Spleen (tissue), 11 donors: ENCODE measurements around the gene CCL8. TPM values are rescaled to one million over a fixed set of nuclear protein-coding genes. Genes with fewer than 3 reads are reported as not detected.

Experiments
- DNase-seq: peaks from one replicate; pipeline ENCODE4 v3.0.0-alpha.2; 2020
- H3K27ac ChIP-seq, 8 donors: fragments of 200-600 bp; sonication (generic) in 7 of 8; 1 replicate in 4 of 8; 2 replicates in 4 of 8; pipeline versions ENCODE4 v1.5.0 to v1.8.0; 2016 to 2021; ENCODE audit warnings: inconsistent platforms in 4 of 8, mild to moderate bottlenecking in 4 of 8, moderate library complexity in 1 of 8
- H3K27me3 ChIP-seq, 7 donors: fragments of 200-600 bp; sonication (generic) in 6 of 7; replicated peaks in 1 of 7; 1 replicate in 4 of 7; 2 replicates in 3 of 7; pipeline versions ENCODE4 v1.5.0 to v1.8.0; 2016 to 2021; ENCODE audit warnings: inconsistent platforms in 3 of 7, mild to moderate bottlenecking in 1 of 7
- H3K36me3 ChIP-seq, 6 donors: fragments of 200-600 bp; sonication (generic) in 5 of 6; 1 replicate in 4 of 6; 2 replicates in 2 of 6; pipeline versions ENCODE4 v1.5.0 to v1.8.0; 2016 to 2021; ENCODE audit warnings: inconsistent platforms in 2 of 6
- H3K4me1 ChIP-seq, 6 donors: fragments of 200-600 bp; sonication (generic) in 5 of 6; 1 replicate in 3 of 6; 2 replicates in 3 of 6; pipeline versions ENCODE4 v1.5.0 to v1.8.0; 2016 to 2021; ENCODE audit warnings: inconsistent platforms in 3 of 6
- H3K4me3 ChIP-seq, 8 donors: fragments of 200-600 bp; sonication (generic) in 7 of 8; 1 replicate in 4 of 8; 2 replicates in 4 of 8; pipeline versions ENCODE4 v1.5.0 to v1.8.0; 2016 to 2021; ENCODE audit warnings: inconsistent platforms in 4 of 8, mild to moderate bottlenecking in 4 of 8, moderate library complexity in 2 of 8
- H3K9me3 ChIP-seq, 8 donors: fragments of 200-600 bp; sonication (generic) in 7 of 8; 1 replicate in 4 of 8; 2 replicates in 4 of 8; pipeline versions ENCODE4 v1.5.0 to v1.8.0; 2016 to 2021; ENCODE audit warnings: inconsistent platforms in 4 of 8
- POLR2A ChIP-seq, 3 donors: fragments of 450-650 bp; IDR thresholded peaks; one replicate each; pipeline ENCODE4 v1.5.1; 2017; ENCODE audit warnings: antibody characterized with exemption in 3 of 3, mild to moderate bottlenecking in 1 of 3
- POLR2AphosphoS5 ChIP-seq, 3 donors: sonication (generic); formaldehyde crosslinking; IDR thresholded peaks; one replicate each; pipeline ENCODE4 v1.5.1; 2017; ENCODE audit warnings: antibody characterized with exemption in 3 of 3
- WGBS, 5 donors: extraction: QIAGEN DNeasy Blood & Tissue Kit in 3 of 5; methylation state at CpG; one replicate each; pipeline versions ENCODE4 v1.1.5 to v1.1.7; 2013 to 2018; 5-methylcytosine and 5-hydroxymethylcytosine counted together
- intact Hi-C: fragments of 100-400 bp; cut with DNase I; formaldehyde crosslinking; loops from one replicate; pipeline ENCODE4 v1.15.0; 2023; ENCODE audit warnings: low total_unique reads
- polyA plus RNA-seq, 3 donors: library from polyadenylated mRNA; stranded (reverse); fragments of 200-250 nt; gene quantifications; one replicate each; pipeline ENCODE4 v1.2.1, GENCODE V29; 2013
- total RNA-seq, 7 donors: library from RNA; depleted of rRNA in 3 of 7; stranded (reverse); fragments of >200 nt in 3 of 7; fragmentation: NEBNext Ultra II Directional in 4 of 7; extraction: Animal tissue kit (Norgen Biotek cat#: 25700) in 4 of 7; gene quantifications; one replicate each; pipeline versions ENCODE4 v1.1.0 to v1.2.1, GENCODE V29; 2016 to 2021
- TF ChIP-seq, protein P1 (sequence below), 11 experiments: fragments of 200-600 bp in 7 of 11; fragments of 450-650 bp in 4 of 11; sonication (generic) in 4 of 11; IDR thresholded peaks in 8 of 11; conservative IDR thresholded peaks in 3 of 11; 1 replicate in 7 of 11; 2 replicates in 4 of 11; pipeline versions ENCODE4 v1.4.0 to v1.8.0; 2016 to 2021; ENCODE audit warnings: antibody characterized with exemption in 11 of 11, inconsistent platforms in 4 of 11, mild to moderate bottlenecking in 1 of 11
- donor health status: healthy with polysubstance abuse.
- donor health status: DM: no; HTN: no; CAD: no; lungs with moderate emphysema.
- donor health status: DM: no; HTN: no; CAD: no.
- donor health status: Bipolar disorder and iron deficiency.
- donor health status: healthy.
- donor health status: DM: no; HTN: no; CAD: no.
- donor health status: DM: yes; HTN: yes; CAD: no.

The CCL8 gene
- total and polyA plus RNA-seq, 10 donors = 0.33 to 0.95 (median 0.48) TPM; not detected in 5

DNA sequence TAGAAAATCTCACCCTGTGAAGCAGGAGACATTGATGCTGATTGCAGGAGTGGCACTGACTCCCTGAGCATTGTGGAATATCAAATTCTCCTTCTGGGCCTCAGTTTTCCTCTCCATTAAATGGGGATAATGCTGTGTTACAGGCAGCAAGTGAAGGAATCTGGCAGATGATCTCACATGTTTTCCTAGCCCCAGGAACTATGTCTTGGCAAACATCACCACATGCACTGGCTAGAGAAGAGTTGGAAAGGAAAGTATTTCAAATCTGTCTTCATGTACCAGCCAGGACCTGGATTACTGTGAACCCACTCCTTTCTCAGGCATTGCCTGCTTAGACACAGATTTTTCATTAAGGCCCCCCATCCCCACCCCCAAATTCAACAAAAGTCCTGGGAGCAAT, 13.6 kb upstream of the CCL8 start:
- DNase-seq = no peak
- H3K27ac ChIP-seq = no peak overlapping the region
- H3K27me3 ChIP-seq = no peaks in the 10 kb centered on the region
- TF ChIP-seq POLR2AphosphoS5 (IDR thresholded peaks at IDR 0.05) = no peak
- TF ChIP-seq, protein P1, sequence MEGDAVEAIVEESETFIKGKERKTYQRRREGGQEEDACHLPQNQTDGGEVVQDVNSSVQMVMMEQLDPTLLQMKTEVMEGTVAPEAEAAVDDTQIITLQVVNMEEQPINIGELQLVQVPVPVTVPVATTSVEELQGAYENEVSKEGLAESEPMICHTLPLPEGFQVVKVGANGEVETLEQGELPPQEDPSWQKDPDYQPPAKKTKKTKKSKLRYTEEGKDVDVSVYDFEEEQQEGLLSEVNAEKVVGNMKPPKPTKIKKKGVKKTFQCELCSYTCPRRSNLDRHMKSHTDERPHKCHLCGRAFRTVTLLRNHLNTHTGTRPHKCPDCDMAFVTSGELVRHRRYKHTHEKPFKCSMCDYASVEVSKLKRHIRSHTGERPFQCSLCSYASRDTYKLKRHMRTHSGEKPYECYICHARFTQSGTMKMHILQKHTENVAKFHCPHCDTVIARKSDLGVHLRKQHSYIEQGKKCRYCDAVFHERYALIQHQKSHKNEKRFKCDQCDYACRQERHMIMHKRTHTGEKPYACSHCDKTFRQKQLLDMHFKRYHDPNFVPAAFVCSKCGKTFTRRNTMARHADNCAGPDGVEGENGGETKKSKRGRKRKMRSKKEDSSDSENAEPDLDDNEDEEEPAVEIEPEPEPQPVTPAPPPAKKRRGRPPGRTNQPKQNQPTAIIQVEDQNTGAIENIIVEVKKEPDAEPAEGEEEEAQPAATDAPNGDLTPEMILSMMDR (IDR thresholded peaks at IDR 0.05 in 8 of 11, conservative IDR thresholded peaks at IDR 0.05 in 3 of 11) = no peak
- TF ChIP-seq POLR2A (IDR thresholded peaks at IDR 0.05) = no peak
- no peak overlapping the region for H3K4me3 ChIP-seq
- peaks cover 0 to 26% (median 10%) of the 10 kb centered on the region in 6 donors for H3K4me1 ChIP-seq
- H3K36me3 ChIP-seq = no peaks in the 10 kb centered on the region
- no peaks in the 10 kb centered on the region for H3K9me3 ChIP-seq
- intact Hi-C loops = loop anchor here (5.0 kb wide), 1 partner anchor 103 kb away; no protein-coding TSS in a partner anchor

DNA sequence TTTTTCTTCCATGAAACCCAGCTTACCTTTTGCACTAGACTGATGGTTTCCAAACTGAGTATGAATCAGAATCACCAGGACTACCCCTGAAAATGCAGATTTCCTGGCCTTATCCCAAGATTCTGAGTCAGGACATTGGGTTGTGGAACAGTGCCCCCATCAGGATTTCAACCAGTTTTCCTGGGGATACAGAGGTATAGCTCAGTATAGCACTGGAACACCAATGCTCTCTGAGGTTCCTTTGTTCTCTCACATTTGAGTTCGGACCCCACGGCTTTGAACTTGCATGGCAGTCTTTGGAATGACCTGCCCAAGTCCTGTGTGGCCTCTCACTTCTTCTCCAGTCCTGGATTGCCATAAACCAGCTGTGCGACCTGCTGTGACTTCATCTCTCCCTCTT, 12.8 kb upstream of the CCL8 start:
- intact Hi-C loops = loop anchor here (5.0 kb wide), 1 partner anchor 104 kb away; no protein-coding TSS in a partner anchor
- Histone ChIP-seq H3K36me3 (no peaks in the 10 kb centered on the region), H3K27me3 (no peaks in the 10 kb centered on the region), H3K9me3 (no peaks in the 10 kb centered on the region), H3K27ac (no peak overlapping the region), H3K4me3 (no peak overlapping the region), H3K4me1 (peaks cover 0 to 23% (median 11%) of the 10 kb centered on the region in 6 donors)
- no peak for DNase-seq
- WGBS, 5 donors = 71 to 89% (median 80%) methylated on average over 3 of the region's 3 CpGs
- TF ChIP-seq, protein P1 (IDR thresholded peaks at IDR 0.05 in 8 of 11, conservative IDR thresholded peaks at IDR 0.05 in 3 of 11) = peak in 4 of 11 experiments; percentile 26 to 40 (median 34)
- no peak for TF ChIP-seq POLR2AphosphoS5 (IDR thresholded peaks at IDR 0.05)

DNA sequence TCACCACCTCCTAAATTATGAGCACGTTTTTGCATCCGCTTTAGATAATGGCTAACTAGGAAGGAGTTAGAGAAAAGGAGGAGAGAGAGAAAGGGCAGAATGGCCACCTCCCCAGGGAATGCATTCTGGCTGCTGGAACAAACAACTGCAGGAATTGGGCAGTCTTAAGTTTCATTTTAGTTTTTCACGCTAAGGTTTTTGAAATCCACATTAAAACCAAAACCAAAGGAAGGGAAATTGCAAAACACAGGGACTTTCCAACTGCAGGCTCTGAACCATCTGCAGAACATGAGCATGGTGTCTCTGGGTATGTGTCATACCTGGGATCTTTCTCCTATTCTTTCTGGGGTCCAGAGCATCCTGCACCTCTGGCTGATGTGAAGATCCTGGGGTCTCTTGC, 12.1 kb upstream of the CCL8 start:
- Histone ChIP-seq H3K27ac (no peak overlapping the region), H3K36me3 (no peaks in the 10 kb centered on the region), H3K4me3 (no peak overlapping the region), H3K27me3 (no peaks in the 10 kb centered on the region), H3K4me1 (peaks cover 0 to 23% (median 11%) of the 10 kb centered on the region in 6 donors), H3K9me3 (no peaks in the 10 kb centered on the region)
- intact Hi-C loops = loop anchor here (5.0 kb wide), 1 partner anchor 105 kb away; no protein-coding TSS in a partner anchor
- 39 to 53% (median 43%) methylated on average over 3 of the region's 3 CpGs for WGBS, 5 donors
- no peak for DNase-seq
- TF ChIP-seq, protein P1 (IDR thresholded peaks at IDR 0.05 in 8 of 11, conservative IDR thresholded peaks at IDR 0.05 in 3 of 11) = no peak
- no peak for TF ChIP-seq POLR2AphosphoS5 (IDR thresholded peaks at IDR 0.05)
- no peak for TF ChIP-seq POLR2A (IDR thresholded peaks at IDR 0.05)

DNA sequence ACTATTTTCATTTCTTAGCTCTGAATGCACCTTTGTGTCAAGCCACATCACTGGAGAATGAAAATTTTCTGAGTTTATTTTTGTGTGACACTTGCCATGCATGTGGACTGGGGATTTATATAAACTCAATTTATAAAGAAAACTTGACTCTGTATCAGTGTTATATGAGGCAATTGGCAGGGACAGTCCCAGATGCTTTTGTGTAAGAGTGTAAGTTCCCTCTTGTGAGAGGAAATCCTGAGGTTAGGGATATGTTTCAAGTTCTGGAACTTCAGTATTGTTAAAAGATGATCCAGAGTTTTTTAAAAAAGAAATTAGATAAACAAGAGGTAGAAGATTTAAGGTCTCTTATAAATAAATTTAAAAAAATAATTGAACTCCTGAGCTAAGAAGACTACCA, 10.9 kb upstream of the CCL8 start:
- intact Hi-C loops = loop anchor here (5.0 kb wide), 1 partner anchor 106 kb away; no protein-coding TSS in a partner anchor
- peaks cover 0 to 9% (median 0%) of the 10 kb centered on the region in 7 donors for H3K27me3 ChIP-seq
- no peaks in the 10 kb centered on the region for H3K9me3 ChIP-seq
- TF ChIP-seq, protein P1 (IDR thresholded peaks at IDR 0.05 in 8 of 11, conservative IDR thresholded peaks at IDR 0.05 in 3 of 11) = no peak
- TF ChIP-seq POLR2A (IDR thresholded peaks at IDR 0.05) = no peak
- no peak for TF ChIP-seq POLR2AphosphoS5 (IDR thresholded peaks at IDR 0.05)
- H3K4me3 ChIP-seq = no peak overlapping the region
- H3K27ac ChIP-seq = no peak overlapping the region
- peaks cover 0 to 25% (median 11%) of the 10 kb centered on the region in 6 donors for H3K4me1 ChIP-seq
- no peak for DNase-seq
- H3K36me3 ChIP-seq = no peaks in the 10 kb centered on the region
